IMR-90 (cell line): ENCODE data around the gene OTUD7B. TPM values are rescaled to one million over a fixed set of nuclear protein-coding genes. Genes with fewer than 3 reads are reported as not detected.

Experiments used
- ATAC-seq: fragments of 200-7000 bp; cut with Tn5 transposase; 2 replicates; pipeline ENCODE4 v1.9.1; 2020; ENCODE audit warnings: low read depth, mild to moderate bottlenecking, moderate library complexity
- BruUV-seq: library from RNA; stranded (reverse); fragments of 400-500 nt; replicated peaks from 2 replicates; lab custom pipeline; 2021; lab: Mats Ljungman, UMichigan
- CTCF ChIA-PET: fragments of 300-600 bp; formaldehyde crosslinking; extraction: SDS; loops from one replicate; lab custom pipeline; 2021; ENCODE audit warnings: antibody characterized with exemption; lab: Yijun Ruan, JAX
- POLR2A ChIA-PET: fragments of 300-600 bp; sonication (Branson Sonifier 250); formaldehyde crosslinking; loops from one replicate; lab custom pipeline; 2022; ENCODE audit warnings: antibody characterized with exemption; ENCODE audit not compliant: unreplicated experiment; lab: Charles Lee
- DNase-seq: peaks from one replicate; pipeline ENCODE4 v3.0.0; 2013
- H2AFZ ChIP-seq: replicated peaks from 2 replicates; pipeline ENCODE3; 2013; ENCODE audit warnings: low read length, mild to moderate bottlenecking; ENCODE audit not compliant: poor library complexity
- H2AK5ac ChIP-seq: 2 replicates; pipeline ENCODE4 v1.6.1; 2013; ENCODE audit warnings: low read depth, low read length, inconsistent platforms
- H2AK9ac ChIP-seq: replicated peaks from 2 replicates; pipeline ENCODE3; 2013; ENCODE audit warnings: mild to moderate bottlenecking, low read depth, low read length, moderate library complexity; ENCODE audit not compliant: poor library complexity
- H2BK120ac ChIP-seq: 2 replicates; pipeline ENCODE4 v1.6.1; 2013; ENCODE audit warnings: low read depth, low read length, inconsistent platforms
- H2BK15ac ChIP-seq: 3 replicates; pipeline ENCODE4 v1.6.1; 2013; ENCODE audit warnings: low read depth, low read length, inconsistent platforms
- H2BK20ac ChIP-seq: 2 replicates; pipeline ENCODE4 v1.6.1; 2013; ENCODE audit warnings: low read depth, mild to moderate bottlenecking, inconsistent platforms, low read length, moderate library complexity
- H2BK5ac ChIP-seq: 2 replicates; pipeline ENCODE4 v1.6.1; 2013; ENCODE audit warnings: mild to moderate bottlenecking, low read depth, low read length, inconsistent platforms; ENCODE audit not compliant: poor library complexity, severe bottlenecking
- H3K14ac ChIP-seq: replicated peaks from 2 replicates; pipeline ENCODE4 v1.6.1; 2013; ENCODE audit warnings: low read depth, low read length, inconsistent platforms
- H3K18ac ChIP-seq: 2 replicates; pipeline ENCODE4 v1.6.1; 2013; ENCODE audit warnings: low read depth, low read length, control low read depth
- H3K23ac ChIP-seq: 2 replicates; pipeline ENCODE4 v1.6.1; 2013; ENCODE audit warnings: low read depth, low read length, inconsistent platforms
- H3K27ac ChIP-seq: 2 replicates; pipeline ENCODE4 v1.5.1; 2013; ENCODE audit warnings: mild to moderate bottlenecking, control low read depth, low read length; ENCODE audit not compliant: insufficient read depth
- H3K27me3 ChIP-seq: 2 replicates; pipeline ENCODE4 v1.6.1; 2013; ENCODE audit warnings: low read length; ENCODE audit not compliant: control insufficient read depth, insufficient read depth
- H3K36me3 ChIP-seq: 2 replicates; pipeline ENCODE4 v1.6.1; 2013; ENCODE audit warnings: low read length, mixed read lengths; ENCODE audit not compliant: control insufficient read depth, insufficient read depth
- H3K4ac ChIP-seq: 2 replicates; pipeline ENCODE4 v1.6.1; 2013; ENCODE audit warnings: low read depth, low read length, inconsistent platforms
- H3K4me1 ChIP-seq: 2 replicates; pipeline ENCODE4 v1.6.1; 2013; ENCODE audit warnings: low read length, mixed read lengths; ENCODE audit not compliant: control insufficient read depth, insufficient read depth
- H3K4me2 ChIP-seq: 2 replicates; pipeline ENCODE4 v1.6.1; 2013; ENCODE audit warnings: low read depth, mild to moderate bottlenecking, control low read depth, low read length, moderate library complexity
- H3K4me3 ChIP-seq: 2 replicates; pipeline ENCODE4 v1.5.1; 2013; ENCODE audit warnings: low read depth, mild to moderate bottlenecking, control low read depth, low read length, moderate library complexity; ENCODE audit not compliant: insufficient read depth
- H3K56ac ChIP-seq: 2 replicates; pipeline ENCODE4 v1.6.1; 2013; ENCODE audit warnings: low read length, inconsistent platforms; ENCODE audit not compliant: insufficient read depth; ENCODE audit errors: extremely low read depth
- H3K79me1 ChIP-seq, 2 experiments: 2 replicates each; pipeline ENCODE4 v1.6.1; 2013; ENCODE audit warnings: low read length in 2 of 2, inconsistent platforms in 1 of 2, low read depth in 1 of 2
- H3K9ac ChIP-seq: 2 replicates; pipeline ENCODE4 v1.6.1; 2013; ENCODE audit warnings: low read depth, low read length, control low read depth
- H3K9me1 ChIP-seq: 2 replicates; pipeline ENCODE4 v1.6.1; 2013; ENCODE audit warnings: low read length, inconsistent platforms; ENCODE audit not compliant: insufficient read depth
- H3K9me3 ChIP-seq: 2 replicates; pipeline ENCODE4 v1.6.1; 2013; ENCODE audit warnings: low read length; ENCODE audit not compliant: control insufficient read depth, insufficient read depth
- H4K20me1 ChIP-seq: 2 replicates; pipeline ENCODE4 v1.6.1; 2013; ENCODE audit warnings: low read length, inconsistent platforms; ENCODE audit not compliant: insufficient read depth
- H4K5ac ChIP-seq: 2 replicates; pipeline ENCODE4 v1.6.1; 2013; ENCODE audit warnings: mild to moderate bottlenecking, low read depth, low read length, control low read depth
- H4K8ac ChIP-seq, 2 experiments: 2 replicates each; pipeline ENCODE4 v1.6.1; 2013; ENCODE audit warnings: low read depth in 2 of 2, low read length in 2 of 2, control low read depth in 1 of 2, inconsistent platforms in 1 of 2
- H4K91ac ChIP-seq: 2 replicates; pipeline ENCODE4 v1.6.1; 2013; ENCODE audit warnings: low read depth, low read length, inconsistent platforms; ENCODE audit not compliant: insufficient read depth
- BHLHE40 ChIP-seq: fragments of 150-350 bp; IDR thresholded peaks from 2 replicates; pipeline ENCODE4 v1.6.1; 2016; ENCODE audit warnings: mild to moderate bottlenecking, low read depth, low read length
- CHD1 ChIP-seq: IDR thresholded peaks from 2 replicates; pipeline ENCODE4 v1.6.1; 2012; ENCODE audit warnings: low read depth, low read length, improper control_type of control experiment
- CTCF ChIP-seq: conservative IDR thresholded peaks from 2 replicates; pipeline ENCODE4 v1.5.1; 2012; ENCODE audit warnings: mild to moderate bottlenecking, low read depth, low read length, improper control_type of control experiment
- ELK1 ChIP-seq: fragments of 150-350 bp; IDR thresholded peaks from 2 replicates; pipeline ENCODE4 v1.6.1; 2016; ENCODE audit warnings: low read depth, mild to moderate bottlenecking, low read length, moderate library complexity, borderline replicate concordance
- FOS ChIP-seq: fragments of 150-350 bp; IDR thresholded peaks from 2 replicates; pipeline ENCODE4 v1.6.1; 2016; ENCODE audit warnings: low read depth, low read length
- MAFK ChIP-seq: IDR thresholded peaks from 2 replicates; pipeline ENCODE4 v1.6.1; 2012; ENCODE audit warnings: low read depth, low read length, improper control_type of control experiment
- MAZ ChIP-seq: IDR thresholded peaks from 2 replicates; pipeline ENCODE4 v1.6.1; 2012; ENCODE audit warnings: low read depth, mild to moderate bottlenecking, low read length, improper control_type of control experiment, moderate library complexity, borderline replicate concordance
- MXI1 ChIP-seq: IDR thresholded peaks from 2 replicates; pipeline ENCODE4 v1.6.1; 2012; ENCODE audit warnings: low read depth, mild to moderate bottlenecking, low read length, moderate library complexity, borderline replicate concordance
- NFE2L2 ChIP-seq: fragments of 150-350 bp; IDR thresholded peaks from 2 replicates; pipeline ENCODE4 v1.6.1; 2016; ENCODE audit warnings: low read depth, mild to moderate bottlenecking, low read length
- POLR2A ChIP-seq: IDR thresholded peaks from 2 replicates; pipeline ENCODE4 v1.6.1; 2012; ENCODE audit warnings: mild to moderate bottlenecking, low read depth, low read length
- RAD21 ChIP-seq: IDR thresholded peaks from 2 replicates; pipeline ENCODE4 v1.6.1; 2012; ENCODE audit warnings: low read length, improper control_type of control experiment
- RCOR1 ChIP-seq: IDR thresholded peaks from 2 replicates; pipeline ENCODE4 v1.6.1; 2012; ENCODE audit warnings: mild to moderate bottlenecking, low read length, improper control_type of control experiment; ENCODE audit not compliant: insufficient replicate concordance
- RFX5 ChIP-seq: IDR thresholded peaks from 2 replicates; pipeline ENCODE4 v1.8.0; 2012; ENCODE audit warnings: low read depth, mild to moderate bottlenecking, low read length, moderate library complexity
- SMC3 ChIP-seq: fragments of 150-350 bp; IDR thresholded peaks from 2 replicates; pipeline ENCODE4 v1.6.1; 2016; ENCODE audit warnings: low read depth, mild to moderate bottlenecking, antibody characterized with exemption, low read length, moderate library complexity
- USF2 ChIP-seq: fragments of 150-350 bp; IDR thresholded peaks from 2 replicates; pipeline ENCODE4 v1.6.1; 2017; ENCODE audit warnings: mild to moderate bottlenecking, antibody characterized with exemption, low read length, low read depth
- WGBS, 2 experiments: methylation state at CpG; one replicate each; pipeline versions ENCODE4 v1.1.5 to v1.1.7; 2013; ENCODE audit warnings: missing lambda C conversion rate in 2 of 2; ENCODE audit not compliant: insufficient read length in 1 of 2; ENCODE audit errors: extremely low coverage in 2 of 2; 5-methylcytosine and 5-hydroxymethylcytosine counted together
- dilution Hi-C: fragments of 300-500 bp; cut with HindIII; formaldehyde crosslinking; loops from one replicate; pipeline ENCODE4 v1.14.3; 2018; ENCODE audit warnings: low sequenced_read_pairs; ENCODE audit not compliant: unreplicated experiment
- in situ Hi-C: fragments of 300-500 bp; cut with MboI; formaldehyde crosslinking; loops from 3 replicates; pipeline ENCODE4 v1.14.3; 2019; ENCODE audit warnings: low sequenced_read_pairs, inconsistent platforms, mixed read lengths
- intact Hi-C: fragments of 100-400 bp; cut with micrococcal nuclease; formaldehyde crosslinking; loops from 2 replicates; pipeline ENCODE4 v1.10.0; 2022
- polyA plus RNA-seq, 3 experiments: library from polyadenylated mRNA; depleted of rRNA; stranded (reverse); fragments of >200 nt; gene quantifications; 2 replicates each; pipeline ENCODE4 v1.2.3, GENCODE V29; 2012; ENCODE audit warnings: low replicate concordance in 1 of 3
- total RNA-seq: library from RNA; depleted of rRNA; stranded (reverse); fragments of >200 nt; gene quantifications from 2 replicates; pipeline ENCODE4 v1.2.3, GENCODE V29; 2012

The OTUD7B gene
- total and polyA plus RNA-seq, 2 of the 4 experiments (the other 2 are of a cell fraction) = 7.5 to 18.6 TPM

- no peak overlapping the region for H2AFZ ChIP-seq
- H2BK15ac ChIP-seq = no peak overlapping the region
- H4K20me1 ChIP-seq = no peaks in the 10 kb centered on the region
- H4K8ac ChIP-seq = no peak overlapping the region
- no peak overlapping the region for H3K4me3 ChIP-seq
- no peak overlapping the region for H3K4ac ChIP-seq
- no peak overlapping the region for H3K18ac ChIP-seq
- TF ChIP-seq SMC3 = no peak
- TF ChIP-seq MXI1 = no peak
- TF ChIP-seq NFE2L2 = no peak
- TF ChIP-seq MAZ = no peak
- TF ChIP-seq RAD21 = no peak
- TF ChIP-seq CHD1 = no peak
- TF ChIP-seq FOS = no peak
- no peak for TF ChIP-seq CTCF
- no peak for TF ChIP-seq BHLHE40
- no peak for TF ChIP-seq POLR2A
- TF ChIP-seq RFX5 = no peak
- no peak for TF ChIP-seq RCOR1
- TF ChIP-seq USF2 = no peak
- TF ChIP-seq MAFK = no peak
- no peak for TF ChIP-seq ELK1
- no peak overlapping the region for H2BK20ac ChIP-seq
- H3K36me3 ChIP-seq = no peaks in the 10 kb centered on the region
- POLR2A ChIA-PET = no interaction called here
- H3K9ac ChIP-seq = no peak overlapping the region
- no peak overlapping the region for H3K23ac ChIP-seq
- H2BK120ac ChIP-seq = no peak overlapping the region
- in situ Hi-C loops (loop anchor here (10.0 kb wide), 1 partner anchor 158 kb away; no protein-coding TSS in a partner anchor), intact Hi-C loops (loop anchor here (5.0 kb wide), 1 partner anchor 156 kb away; no protein-coding TSS in a partner anchor), dilution Hi-C loops (no loop called here)
- no peak overlapping the region for H3K14ac ChIP-seq
- peaks cover 4% of the 10 kb centered on the region for H3K4me1 ChIP-seq
- no peak overlapping the region for H2AK9ac ChIP-seq
- H3K27ac ChIP-seq = no peak overlapping the region
- H3K9me3 ChIP-seq = peaks cover 2% of the 10 kb centered on the region; the same call in 1 of the 2 replicates
- DNase-seq = no peak
- no peak overlapping the region for H4K91ac ChIP-seq
- no peak overlapping the region for H4K5ac ChIP-seq
- H2BK5ac ChIP-seq = no peak overlapping the region
- CTCF ChIA-PET = no interaction called here
- no peak overlapping the region for H3K4me2 ChIP-seq
- H2AK5ac ChIP-seq = no peak overlapping the region
- no peak for ATAC-seq
- no CpG with 5 or more reads among the region's 4 CpGs for WGBS, 2 experiments
- peaks cover 11% of the 10 kb centered on the region; the same call in 1 of the 2 replicates for H3K9me1 ChIP-seq
- BruUV-seq = no TSS peak
- H3K79me1 ChIP-seq = peaks cover 0 to 10% of the 10 kb centered on the region in 2 experiments; a peak in 3 of 4 replicates
- no peak overlapping the region for H3K56ac ChIP-seq
- H3K27me3 ChIP-seq = no peaks in the 10 kb centered on the region
Measured at GRCh38 chr1:149896575-149896974, 114.0 kb downstream of the OTUD7B start.
